LNCaP clone FGC (cell line): ENCODE data around the gene SMYD1.

ENCODE experiments used
- DNase-seq: peaks from one replicate; pipeline ENCODE4 v3.0.0-alpha.2; 2011; ENCODE audit warnings: low read depth
- H3K4me3 ChIP-seq: 2 replicates; pipeline ENCODE4 v1.5.1; 2011; ENCODE audit warnings: mild to moderate bottlenecking, low read depth, low read length, control low read depth
- TF ChIP-seq, protein P1 (sequence below): IDR thresholded peaks from 2 replicates; pipeline ENCODE4 v1.5.1; 2012; ENCODE audit warnings: mild to moderate bottlenecking; ENCODE audit not compliant: control insufficient read depth, insufficient read depth; ENCODE audit errors: extremely low read depth

The SMYD1 gene

DNA sequence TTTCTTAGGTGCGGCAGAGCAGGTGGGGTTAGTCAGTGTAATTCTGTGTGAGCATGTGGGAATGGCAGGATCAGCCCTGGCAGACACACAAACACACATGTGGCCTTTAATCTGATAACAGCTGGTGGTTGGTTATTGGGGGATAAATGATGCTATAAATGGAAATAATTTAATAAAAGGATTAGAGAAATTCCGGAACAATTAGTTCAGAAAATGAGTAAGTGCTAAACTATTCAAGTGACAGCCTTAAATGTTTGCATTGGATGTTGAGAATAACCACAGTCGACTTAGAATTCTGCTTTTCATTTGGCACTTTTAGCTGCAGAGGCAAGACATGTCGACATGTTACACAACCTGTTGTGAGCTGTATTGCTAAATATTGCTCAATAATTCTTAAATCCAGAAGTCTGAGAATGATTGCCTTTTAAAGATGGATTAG lies 7.2 kb downstream of the SMYD1 start:
- TF ChIP-seq, protein P1, sequence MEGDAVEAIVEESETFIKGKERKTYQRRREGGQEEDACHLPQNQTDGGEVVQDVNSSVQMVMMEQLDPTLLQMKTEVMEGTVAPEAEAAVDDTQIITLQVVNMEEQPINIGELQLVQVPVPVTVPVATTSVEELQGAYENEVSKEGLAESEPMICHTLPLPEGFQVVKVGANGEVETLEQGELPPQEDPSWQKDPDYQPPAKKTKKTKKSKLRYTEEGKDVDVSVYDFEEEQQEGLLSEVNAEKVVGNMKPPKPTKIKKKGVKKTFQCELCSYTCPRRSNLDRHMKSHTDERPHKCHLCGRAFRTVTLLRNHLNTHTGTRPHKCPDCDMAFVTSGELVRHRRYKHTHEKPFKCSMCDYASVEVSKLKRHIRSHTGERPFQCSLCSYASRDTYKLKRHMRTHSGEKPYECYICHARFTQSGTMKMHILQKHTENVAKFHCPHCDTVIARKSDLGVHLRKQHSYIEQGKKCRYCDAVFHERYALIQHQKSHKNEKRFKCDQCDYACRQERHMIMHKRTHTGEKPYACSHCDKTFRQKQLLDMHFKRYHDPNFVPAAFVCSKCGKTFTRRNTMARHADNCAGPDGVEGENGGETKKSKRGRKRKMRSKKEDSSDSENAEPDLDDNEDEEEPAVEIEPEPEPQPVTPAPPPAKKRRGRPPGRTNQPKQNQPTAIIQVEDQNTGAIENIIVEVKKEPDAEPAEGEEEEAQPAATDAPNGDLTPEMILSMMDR: no peak
- H3K4me3 ChIP-seq: no peak overlapping the region
- no peak for DNase-seq

DNA sequence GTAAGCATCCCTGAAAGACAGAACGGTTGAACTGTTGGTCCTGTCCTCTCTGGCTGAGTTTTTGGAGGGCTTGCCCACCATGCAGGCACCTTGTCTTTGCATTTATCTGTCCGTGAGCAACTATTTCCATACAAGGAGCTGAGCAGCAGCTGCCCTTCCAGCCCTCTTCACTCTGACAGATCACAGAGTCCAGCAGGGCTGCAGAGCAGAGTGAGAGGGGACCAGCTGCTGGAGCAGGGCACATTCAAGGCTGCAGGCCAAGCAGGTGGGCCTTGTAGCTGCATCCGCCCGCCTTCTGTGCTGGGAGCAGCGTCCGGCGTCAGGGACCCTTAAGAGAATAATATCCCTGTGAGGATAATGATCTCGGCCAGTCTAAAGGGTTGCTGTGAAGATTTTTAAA lies 9.5 kb downstream of the SMYD1 start:
- no peak overlapping the region for H3K4me3 ChIP-seq
- TF ChIP-seq, protein P1: no peak
- no peak for DNase-seq

DNA sequence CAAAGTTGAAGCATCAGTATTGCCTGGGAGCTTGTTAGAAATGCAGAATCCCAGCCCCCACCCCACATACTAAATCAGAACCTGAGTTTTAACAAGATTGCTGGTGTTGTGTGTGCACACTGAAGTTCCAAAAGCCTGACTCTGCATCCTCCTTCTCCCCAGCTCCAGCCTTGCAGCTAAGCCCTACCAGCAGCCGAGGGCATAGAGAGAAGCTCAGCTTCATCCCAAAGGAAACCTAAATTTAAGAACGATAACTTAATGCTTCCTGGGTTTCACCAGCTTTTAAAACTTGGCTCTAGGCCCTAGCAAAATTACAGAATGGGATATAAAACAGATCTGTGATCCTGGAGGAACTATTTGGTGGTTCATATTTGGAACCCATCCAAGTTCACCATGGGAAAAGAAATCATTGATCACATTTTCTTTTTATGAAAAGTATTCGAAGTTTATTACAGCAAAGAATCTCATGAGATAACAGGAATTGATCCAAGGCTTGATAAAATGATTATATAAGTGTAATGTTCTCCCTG lies 11.1 kb downstream of the SMYD1 start:
- TF ChIP-seq, protein P1: no peak
- H3K4me3 ChIP-seq: no peak overlapping the region
- no peak for DNase-seq

DNA sequence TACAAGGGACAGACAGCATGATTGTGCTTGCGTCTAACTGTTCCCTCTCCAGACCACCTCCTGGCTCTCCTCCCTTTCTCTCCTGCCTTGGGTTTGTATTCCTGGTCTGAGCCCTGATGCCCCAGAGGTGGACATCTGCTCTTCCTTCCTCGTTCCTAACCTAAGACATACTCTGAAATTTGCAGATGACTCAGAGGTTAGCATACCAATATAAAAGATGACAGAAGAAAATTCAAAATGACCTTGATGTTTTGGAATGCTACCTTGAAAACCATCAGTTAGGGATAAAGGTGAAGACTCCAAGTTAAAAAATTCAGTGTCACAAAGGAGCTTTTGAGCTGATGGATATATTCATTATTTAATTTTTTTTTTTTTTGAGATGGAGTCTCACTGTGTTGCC lies 12.9 kb downstream of the SMYD1 start:
- TF ChIP-seq, protein P1: no peak
- H3K4me3 ChIP-seq: no peak overlapping the region
- DNase-seq: no peak

DNA sequence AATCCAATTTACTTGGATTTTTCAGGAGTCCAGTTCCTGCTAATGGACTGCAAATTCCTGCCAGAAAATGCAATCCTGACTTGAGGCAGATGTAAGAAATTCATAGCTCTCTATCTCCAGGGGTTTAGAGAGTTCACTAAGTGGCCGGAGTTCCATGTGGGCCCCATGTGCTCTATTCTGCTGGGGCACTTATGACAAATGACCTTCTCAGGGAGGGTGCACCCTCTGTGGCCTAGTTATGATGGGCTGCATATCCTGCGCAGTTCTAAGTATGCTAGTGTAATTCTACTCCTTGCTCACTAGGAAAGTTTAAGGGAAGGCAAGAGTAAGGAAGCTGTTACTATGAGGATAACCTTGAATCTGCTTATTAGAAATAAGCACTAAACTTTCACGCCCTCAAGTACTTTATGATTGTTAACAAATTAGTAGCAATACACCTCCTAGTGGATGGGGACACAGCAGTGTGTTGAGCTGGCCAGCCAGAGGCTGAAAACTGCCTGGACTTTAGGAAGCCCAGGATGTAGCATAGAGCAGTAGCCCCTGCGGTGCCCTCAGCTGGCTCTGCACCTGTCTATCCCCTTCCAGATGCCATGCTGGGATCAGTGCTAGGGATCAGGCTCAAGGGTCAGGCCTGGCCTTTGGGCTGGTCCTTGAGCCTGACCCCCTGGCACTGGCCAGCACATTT lies 14.4 kb downstream of the SMYD1 start:
- DNase-seq: no peak
- TF ChIP-seq, protein P1: no peak
- H3K4me3 ChIP-seq: no peak overlapping the region

DNA sequence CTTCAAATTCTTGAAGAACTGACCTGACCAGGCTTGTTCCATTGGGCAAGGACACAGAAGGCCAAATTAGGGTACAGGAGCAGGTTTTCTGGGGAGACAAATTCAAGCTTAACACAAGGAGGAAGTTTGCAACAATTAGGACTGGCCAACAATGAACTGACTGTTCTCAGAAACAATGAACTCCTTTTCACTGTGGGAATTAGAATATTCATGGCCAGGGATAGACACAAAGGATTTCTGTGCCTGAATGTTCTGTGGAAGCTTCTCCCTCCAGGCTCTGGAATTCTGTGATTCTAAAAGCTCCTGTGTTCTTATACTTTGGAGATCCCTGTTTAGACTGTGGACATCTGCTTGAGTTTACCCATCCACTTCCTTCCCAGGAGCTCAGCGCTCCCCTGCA lies 15.2 kb downstream of the SMYD1 start:
- no peak overlapping the region for H3K4me3 ChIP-seq
- DNase-seq: no peak
- TF ChIP-seq, protein P1: no peak

DNA sequence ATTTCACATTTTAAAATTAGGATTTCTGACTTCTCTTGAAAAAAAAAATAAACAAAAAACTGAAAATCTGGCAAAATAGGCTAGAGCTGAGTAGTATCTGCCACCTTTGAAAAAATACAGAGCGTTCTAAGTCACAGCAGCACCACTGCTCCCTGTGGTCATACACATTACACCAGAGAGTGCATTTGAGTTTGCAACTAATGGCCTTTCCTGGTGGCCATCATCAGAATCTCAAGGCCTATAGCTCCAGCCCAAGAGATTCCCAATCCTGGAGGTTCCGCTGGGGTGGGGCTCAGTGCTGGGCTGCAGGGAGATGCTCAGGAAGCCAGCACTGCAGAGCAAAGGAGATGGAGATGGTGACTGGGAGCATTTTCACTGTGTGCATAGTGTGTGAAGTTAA lies 17.5 kb downstream of the SMYD1 start:
- TF ChIP-seq, protein P1: no peak
- H3K4me3 ChIP-seq: no peak overlapping the region
- no peak for DNase-seq
